ENCODE data around the gene STAT3.
"Not testable (repeated sequence)": the region's sequence is repeated elsewhere in the genome, so short reads cannot be mapped to it uniquely, and the experiment has no call there.

Gene STAT3

DNA sequence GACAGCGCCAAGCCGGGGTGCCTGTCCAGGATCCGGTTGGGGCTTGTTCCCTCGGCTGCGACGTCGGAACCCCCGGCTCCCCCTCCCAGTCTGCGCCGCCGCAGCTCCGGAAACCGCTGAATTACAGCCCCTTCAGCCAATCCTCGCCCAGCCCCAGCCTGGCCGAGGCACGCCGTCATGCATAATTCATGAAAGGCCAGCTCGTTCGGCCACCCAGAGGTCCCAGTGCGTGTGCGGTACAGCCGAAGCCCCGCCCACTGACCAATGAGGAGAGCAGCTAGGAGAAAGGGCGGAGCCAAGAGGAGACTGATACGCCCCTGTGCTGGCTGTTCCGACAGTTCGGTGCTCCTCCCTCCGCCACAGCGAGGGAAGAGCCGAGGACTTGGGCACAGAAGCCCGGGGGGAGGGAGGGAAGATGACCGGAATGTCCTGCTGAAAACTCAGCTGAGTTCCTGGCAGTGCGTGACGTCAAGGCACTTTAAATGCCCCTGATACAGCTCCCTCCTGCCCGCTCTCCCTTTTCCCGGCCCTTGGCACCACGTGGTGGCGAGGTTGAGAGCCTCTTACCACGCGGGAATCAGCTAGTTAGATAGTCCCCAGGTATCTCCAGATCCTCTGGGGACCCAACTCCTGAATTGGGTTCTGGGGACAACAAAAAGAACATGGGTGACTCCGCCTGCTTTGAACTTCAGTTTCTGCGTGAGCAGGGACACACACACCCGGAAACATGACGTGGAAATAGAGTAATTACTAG lies at the start of gene STAT3:
STAT3 (minus strand) TSS at position 62 of the 754 bp plus-strand sequence. CDS start 39,926 bp downstream, outside the sequence.
- peak; percentile 100 for DNase-seq (ENCODE audit: low read depth)

DNA sequence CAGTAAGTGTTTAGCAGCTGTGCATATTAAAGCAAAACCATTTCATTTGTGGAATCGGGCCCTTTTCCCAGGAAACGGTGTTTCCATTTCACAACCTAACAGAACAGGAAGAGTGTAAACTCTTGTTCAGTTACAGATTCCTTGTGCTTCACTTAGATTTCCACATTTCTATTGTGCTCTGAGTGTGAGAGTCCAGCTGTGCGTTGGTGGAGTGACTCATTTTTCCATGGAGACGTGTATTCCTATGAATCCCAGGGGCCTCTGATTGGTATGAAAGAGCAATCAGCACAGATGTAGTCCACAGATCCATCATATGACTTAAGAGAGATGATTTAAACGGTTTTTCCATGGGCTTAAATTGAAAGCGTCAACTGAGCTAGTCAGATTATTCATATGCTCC lies 48.1 kb upstream of the STAT3 start:
- DNase-seq (ENCODE audit: low read depth) = no peak

DNA sequence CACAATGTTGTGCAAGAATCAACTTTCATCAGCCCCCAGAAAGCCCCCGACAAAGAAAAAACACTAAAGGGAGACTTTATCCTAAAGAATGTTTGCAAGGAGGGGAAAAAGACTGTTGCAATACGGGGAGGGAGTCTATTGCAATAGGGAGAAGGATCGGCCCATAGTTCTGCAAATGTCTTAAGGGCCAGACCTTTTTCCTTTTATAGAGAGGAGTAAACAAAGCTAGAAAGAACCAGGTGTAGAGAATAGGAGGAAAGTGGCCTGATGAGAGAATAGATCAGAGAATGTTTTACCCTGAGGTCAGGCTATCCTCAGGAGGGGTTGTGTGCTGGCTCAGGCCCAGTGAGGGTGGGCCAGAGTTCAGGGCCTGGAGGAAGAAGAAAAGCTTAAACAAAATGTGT lies 43.5 kb upstream of the STAT3 start:
- DNase-seq (ENCODE audit: low read depth) = no peak

DNA sequence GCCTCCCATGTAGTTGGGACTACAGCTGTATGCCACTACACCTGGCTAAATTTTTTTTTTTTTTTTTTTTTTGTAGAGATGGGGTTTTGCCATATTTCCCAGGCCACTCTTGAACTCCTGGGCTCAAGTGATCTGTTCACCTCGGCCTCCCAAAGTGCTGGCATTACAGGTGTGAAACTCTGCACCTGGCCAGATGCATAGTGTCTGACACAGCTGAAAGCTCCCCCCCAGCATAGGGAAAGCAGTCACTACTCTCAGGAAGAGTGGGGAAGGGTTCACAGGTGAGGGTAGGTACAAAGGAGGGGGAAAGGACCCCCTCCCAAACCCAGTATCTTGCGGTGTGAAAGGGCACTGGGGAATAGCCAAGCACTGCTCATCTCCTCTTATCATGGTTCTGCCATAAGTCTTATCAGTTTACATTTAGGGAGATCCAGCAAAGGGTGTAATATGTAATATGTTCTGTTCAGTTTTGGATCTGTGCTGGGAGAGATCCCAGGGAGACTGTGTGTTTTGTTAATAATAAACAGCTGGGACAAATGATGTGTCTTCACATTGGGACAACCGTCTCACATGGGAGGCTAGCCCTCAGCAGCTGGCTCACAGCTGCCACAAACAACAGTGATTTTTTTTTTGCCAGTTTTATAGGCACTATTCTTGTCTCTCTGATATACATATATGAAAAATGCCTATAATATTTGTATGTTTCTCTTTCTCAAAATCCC lies 41.6 kb upstream of the STAT3 start:
- no peak for DNase-seq (ENCODE audit: low read depth)

DNA sequence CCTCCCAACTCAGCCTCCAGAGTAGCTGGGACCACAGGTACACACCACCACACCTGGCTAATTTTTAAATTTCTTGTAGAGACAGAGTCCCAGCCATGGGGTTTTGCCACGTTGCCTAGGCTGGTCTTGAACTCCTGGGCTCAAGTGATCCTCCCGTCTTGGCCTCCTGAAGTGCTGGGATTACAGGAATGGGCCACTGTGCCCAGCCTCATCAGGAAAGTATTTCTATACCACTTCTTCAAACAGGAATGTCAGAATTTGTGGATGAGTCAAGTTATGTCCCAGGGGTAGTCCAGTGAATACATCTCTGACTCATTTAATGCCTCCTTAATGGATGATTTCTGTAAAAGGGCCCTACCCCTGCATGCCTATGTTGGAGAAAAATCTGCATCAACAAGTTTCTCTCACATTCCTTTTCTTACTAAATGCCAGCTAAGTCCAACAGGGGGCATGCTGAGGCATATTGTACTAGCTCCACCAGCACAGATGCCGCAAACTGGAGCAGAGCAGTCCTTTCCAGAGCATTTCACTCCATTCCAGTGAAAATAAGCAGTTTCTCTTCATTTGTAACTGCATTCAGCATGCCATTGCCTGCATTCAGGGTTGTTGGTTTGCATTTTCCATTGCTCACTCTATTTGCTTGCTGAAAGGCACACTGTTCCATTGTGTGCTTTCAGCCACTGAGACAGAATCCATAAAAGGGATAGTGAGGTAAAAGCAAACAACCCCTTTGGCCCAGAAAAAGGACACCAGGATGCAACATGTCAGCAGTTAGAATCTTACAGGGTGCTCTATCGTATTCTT lies 40.1 kb upstream of the STAT3 start:
- no peak for DNase-seq (ENCODE audit: low read depth)

DNA sequence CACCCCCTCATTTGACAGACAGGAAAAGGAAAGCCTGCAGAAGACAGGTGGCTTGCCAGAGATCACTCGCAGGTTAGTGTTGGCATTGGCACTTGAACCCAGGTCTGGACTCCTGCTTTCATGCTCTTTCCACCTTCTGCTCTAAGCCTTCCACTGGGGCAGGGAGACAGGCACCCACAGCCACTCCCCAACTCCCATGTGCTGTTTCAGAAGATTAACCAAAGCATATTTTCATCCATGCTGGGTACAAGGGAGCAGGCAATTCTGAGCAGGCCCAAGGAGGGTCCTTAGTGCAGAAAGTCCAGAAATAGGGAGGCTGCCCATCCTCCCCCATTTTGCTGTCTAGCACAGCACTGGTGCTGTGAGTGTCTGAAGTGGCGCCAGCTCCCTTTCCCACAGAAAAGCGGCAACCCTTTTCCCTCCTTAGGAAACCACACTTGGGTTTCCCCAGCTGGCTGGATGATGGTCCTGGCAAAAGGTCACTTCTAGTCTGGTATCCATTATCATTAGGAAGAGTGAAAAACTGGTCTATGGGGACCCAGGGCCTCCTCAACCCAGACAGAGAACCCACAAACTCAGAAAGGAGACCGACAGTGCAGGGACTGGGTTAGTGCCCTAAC lies 36.9 kb upstream of the STAT3 start:
- DNase-seq (ENCODE audit: low read depth) = no peak

DNA sequence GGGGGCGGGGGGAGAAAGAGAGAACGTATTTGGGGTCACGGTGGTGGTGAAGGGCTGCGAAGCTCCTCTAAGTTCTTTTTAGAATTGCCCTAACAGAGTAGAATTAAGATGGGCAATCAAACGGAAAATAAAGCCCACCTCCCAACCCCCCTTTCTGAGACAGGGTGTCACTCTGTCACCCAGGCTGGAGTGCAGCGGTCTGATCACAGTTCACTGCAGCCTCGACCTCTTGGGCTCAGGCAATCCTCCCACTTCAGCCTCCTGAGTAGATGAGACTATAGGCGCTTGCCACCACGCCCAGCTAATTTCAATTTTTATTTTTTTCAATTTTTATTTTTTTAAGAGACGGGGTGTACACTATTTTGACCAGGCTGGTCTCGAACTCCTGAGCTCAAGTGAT lies 35.5 kb upstream of the STAT3 start:
- no peak for DNase-seq (ENCODE audit: low read depth)

DNA sequence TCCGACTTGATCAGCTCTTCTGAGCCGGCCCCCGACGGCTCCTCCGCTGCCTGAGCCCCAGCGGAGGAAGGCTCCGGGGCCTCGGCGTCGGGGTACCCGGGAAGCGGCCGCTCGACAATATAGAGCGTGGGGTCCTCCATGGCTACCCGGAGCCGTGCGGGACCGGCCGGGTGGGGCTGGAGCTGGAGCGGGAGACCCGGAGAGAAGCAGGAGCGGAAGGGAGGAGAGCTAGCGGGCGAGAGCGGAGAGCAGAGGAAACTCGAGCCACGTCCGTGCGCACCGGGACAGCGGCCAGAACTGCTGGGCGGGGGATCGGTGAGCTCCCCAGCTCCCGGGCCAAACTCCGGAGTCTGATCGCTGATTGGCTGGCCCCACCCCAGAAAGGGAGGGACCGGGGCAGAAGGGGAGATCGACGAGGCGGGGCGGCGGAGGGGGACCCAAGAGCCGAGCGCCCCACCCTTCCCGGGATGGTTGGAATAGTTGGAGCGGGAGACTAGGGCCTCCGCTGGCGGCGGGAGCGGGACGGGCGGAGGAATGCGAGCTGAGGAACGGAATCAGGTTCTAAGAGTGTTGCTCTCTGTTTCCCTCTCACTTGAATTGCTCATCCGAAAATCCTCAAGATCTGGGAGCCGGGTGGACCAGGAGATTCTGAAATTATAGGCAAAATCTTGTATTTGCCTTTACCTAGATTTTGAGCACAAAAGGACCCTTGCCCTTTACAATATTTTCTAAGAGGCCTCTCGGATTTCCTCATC lies 34.9 kb upstream of the STAT3 start, which contains the start of gene CAVIN1:
CAVIN1 (minus strand) TSS at position 299 of the 755 bp plus-strand sequence; CDS start at position 140, 159 bp downstream.
- DNase-seq (ENCODE audit: low read depth) = no peak

DNA sequence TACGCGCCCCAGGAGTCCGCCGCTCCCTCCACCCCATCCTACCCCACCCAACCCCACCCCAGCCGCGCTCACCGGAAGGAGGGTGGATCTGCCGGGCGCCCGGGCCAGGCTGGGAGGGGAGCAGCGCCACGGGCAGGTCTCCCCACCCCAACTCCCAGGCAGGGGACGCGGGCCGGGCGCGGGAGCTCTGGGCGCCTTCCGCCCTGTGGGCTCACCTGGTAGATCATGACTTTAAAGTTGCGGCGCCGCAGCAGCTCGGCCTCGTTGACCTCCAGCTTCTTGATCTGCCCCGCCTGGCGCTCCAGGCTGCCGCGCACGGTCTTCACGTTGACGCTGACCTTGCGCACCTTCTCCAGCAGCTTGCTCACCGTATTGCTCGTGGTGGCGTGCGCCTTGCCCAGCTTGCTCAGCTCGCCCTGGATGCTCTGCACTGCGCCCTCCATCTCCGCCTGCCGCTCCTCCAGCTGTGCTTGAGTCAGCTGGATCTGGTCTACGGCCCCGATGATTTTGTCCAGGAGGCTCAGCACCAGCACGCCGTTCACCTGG lies 34.2 kb upstream of the STAT3 start:
- DNase-seq (ENCODE audit: low read depth) = no peak

DNA sequence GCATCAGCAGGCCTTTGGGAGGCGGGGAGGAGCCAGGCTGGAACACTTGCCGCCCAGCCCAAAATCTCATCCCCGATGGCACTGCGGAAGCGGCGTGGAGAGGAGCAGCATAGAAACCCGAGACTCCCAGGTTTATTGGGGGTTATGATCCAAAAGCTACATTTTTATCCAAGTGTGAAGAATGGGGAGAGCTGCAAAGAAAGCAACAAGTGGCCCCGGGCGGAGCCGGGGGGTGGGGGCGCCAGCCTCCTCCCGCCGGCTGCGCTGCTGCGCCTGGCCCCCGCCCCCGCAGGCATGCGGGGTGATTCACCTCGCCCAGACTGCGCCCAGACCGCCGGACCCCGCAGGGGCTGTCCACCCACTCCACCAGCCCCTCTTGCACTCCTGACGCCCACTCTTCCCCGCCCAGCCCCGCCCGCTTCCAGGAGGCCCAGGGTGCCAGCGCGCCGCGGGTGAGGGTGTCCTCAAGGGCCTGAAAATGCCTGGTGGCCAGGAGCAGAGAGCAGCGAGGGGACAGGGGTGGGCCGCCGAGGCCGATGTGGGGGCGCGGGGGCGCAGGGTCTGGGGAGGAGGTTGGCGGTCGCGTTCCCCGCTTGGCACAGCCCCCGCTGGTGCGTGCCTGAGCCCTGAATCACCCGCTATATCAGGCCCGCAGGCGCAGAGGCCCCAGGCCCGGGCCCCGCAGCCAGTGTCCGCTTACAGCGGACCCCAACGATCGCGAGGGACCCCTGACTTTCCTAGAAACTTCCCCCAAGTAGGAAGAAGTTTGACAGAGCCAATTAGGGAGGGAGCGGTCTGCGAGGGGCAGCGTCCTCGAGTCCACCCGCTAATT lies 33.5 kb upstream of the STAT3 start:
- DNase-seq (ENCODE audit: low read depth) = no peak

DNA sequence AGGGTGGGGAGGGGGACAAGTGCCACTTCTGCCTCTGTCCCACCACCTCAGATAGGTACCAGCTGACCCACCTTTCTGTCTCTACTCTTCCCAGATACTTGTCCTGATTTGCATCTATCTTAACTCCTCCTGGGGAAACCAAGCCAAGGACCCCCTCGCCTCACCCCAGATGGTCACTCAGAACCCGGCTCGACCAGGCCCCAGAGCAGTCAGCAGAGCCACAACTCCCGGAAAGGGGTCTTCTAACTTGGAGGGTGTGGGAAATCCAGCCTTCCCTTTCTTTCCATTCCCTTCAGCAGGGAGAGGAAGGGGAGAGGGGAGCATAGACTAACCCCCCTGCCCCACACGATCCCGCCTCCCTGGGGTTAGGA lies 32.9 kb upstream of the STAT3 start:
- DNase-seq (ENCODE audit: low read depth) = no peak

DNA sequence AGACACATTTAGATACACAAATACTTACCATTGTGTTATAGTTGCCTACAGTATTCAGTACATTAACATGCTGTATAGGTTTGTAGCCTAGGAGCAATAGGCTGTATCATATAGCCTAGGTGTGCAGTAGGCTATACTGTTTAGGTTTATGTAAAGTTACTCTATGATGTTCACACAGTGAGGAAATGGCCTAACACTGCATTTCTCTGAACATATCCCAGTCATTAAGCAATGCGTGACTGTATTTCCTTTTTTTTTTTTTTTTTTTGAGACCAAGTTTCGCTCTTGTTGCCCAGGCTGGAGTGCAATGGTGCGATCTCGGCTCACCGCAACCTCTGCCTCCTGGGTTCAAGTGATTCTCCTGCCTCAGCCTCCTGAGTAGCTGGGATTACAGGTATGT lies 29.7 kb upstream of the STAT3 start:
- DNase-seq (ENCODE audit: low read depth) = not testable (repeated sequence)

DNA sequence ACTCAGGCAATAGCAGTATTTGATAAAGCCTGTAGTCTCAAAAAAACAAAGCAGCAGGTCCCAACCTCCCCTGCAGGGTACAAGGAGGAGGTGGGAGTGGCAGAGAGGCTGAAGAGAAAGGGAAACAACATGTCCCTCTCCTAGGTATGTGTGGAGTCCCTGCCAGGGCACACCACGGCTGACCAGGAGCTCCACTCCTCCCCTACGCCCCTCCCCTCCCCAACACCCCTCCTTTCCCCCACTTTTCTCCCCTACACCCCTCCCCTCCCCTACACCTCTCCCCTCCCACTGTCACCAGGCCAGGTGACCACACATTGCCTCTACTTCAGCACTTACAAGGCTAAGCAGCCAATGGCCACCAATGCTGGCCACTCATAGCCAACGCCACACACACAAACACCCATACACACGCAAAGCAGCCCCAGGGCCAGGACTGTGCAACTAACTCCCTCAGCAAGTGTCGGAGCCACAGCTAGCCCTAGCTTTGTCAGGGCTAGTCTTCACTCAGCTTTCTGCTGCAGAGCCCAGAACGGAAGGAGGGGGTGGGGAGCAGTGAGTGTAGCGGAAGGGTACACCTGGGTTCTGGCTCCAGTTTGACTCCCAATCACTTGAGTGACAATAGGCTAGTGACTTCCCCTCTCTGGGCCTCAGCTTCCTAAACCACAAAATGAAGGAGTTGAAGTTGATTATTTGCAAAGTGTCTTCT lies 26.6 kb upstream of the STAT3 start:
- no peak for DNase-seq (ENCODE audit: low read depth)

DNA sequence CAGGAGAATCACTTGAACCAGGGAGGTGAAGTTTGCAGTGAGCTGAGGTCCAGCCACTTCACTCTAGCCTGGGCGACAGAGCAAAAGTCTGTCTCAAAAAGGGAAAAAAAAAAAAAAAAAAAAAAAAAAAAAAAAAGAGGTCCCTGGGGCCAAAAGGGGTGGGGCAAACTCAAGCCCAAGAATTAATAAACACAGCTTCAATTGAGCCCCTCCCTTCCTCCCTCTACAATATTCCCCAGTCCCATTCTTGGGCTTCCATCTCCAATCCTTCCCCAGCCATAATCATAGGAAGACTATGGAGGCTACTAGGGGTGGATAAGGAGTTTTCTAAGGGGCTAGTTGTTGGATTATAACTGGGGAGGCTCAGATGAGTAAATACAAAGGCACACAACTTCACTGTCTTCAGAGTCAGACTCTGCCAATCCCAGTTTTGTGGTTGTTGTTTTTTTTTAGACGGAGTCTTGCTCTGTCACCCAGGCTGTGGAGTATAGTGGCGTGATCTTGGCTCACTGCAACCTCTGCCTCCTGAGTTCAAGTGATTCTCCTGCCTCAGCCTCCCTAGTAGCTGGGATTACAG lies 25.3 kb upstream of the STAT3 start:
- DNase-seq (ENCODE audit: low read depth) = no peak

DNA sequence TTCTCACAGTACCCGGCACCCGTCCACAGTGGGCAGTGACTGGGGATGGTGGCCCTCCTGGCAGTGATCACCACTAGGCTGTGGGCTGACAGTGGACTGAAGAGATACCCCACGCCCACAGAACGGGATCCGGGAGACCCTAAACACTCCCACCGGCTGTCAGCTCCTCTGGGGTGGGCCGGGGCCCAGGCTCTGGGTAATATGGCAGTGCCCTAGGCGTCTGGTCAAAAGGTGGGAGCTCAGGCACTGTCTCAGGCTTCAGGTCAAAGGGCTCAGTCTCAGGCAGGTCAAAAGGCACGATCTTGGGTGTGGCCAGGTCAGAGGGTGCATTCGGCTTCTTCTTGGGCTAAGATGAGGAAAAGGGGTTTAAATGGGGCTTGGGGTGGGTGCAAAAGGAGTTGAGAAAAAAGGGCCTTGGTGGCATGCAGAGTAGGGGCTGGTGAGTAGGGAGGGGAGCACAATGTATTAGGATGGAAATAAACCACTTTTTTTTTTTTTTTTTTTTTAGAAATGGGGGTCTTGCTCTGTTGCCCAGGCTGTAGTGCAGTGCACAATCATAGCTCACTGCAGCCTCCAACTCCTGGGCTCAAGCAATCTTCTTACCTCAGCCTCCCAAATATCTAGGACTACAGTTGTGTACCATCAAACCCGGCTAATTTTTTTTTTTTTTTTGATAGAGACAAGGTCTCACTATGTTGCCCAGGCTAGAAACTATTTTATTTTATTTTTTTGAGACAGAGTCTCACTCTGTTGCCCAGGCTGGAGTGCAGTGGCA lies 23.9 kb upstream of the STAT3 start:
- DNase-seq (ENCODE audit: low read depth) = no peak

DNA sequence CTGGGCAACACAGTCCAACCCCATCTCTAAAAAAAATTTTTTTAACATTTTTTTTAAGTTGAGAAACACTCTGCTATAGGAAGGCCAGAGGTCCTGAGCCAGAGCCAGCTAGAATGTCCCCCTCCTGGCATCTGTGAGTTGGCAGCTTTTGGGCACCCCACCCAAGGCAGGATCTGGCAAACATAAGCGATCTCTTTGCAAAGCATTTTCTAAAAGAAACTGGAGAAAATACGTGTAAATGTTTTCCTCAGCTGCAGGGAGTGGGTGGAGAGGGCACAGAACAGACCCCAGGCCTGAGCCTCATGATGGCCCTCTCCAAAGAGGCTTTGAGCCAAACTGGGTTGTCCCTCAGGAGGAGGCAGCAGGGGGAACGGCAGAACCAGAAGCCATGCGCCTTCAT lies 23.1 kb upstream of the STAT3 start:
- no peak for DNase-seq (ENCODE audit: low read depth)

DNA sequence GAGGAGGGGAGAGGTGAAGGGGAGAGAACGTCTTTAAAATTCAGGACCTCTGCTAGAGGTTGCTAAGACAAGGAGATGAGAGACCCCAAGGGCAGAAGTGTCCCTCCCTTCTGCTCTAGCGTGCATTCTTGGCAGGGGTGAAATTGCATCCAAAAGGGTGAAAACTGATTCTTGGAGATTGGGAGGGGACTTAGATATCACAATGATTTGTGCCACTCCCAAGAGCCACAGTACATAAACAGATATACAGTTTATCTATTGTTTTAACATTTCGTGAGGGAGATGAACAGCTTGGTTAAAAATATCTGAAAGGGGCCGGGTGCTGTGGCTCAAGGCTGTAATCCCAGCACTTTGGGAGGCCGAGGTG lies 22.1 kb upstream of the STAT3 start:
- DNase-seq (ENCODE audit: low read depth) = no peak

DNA sequence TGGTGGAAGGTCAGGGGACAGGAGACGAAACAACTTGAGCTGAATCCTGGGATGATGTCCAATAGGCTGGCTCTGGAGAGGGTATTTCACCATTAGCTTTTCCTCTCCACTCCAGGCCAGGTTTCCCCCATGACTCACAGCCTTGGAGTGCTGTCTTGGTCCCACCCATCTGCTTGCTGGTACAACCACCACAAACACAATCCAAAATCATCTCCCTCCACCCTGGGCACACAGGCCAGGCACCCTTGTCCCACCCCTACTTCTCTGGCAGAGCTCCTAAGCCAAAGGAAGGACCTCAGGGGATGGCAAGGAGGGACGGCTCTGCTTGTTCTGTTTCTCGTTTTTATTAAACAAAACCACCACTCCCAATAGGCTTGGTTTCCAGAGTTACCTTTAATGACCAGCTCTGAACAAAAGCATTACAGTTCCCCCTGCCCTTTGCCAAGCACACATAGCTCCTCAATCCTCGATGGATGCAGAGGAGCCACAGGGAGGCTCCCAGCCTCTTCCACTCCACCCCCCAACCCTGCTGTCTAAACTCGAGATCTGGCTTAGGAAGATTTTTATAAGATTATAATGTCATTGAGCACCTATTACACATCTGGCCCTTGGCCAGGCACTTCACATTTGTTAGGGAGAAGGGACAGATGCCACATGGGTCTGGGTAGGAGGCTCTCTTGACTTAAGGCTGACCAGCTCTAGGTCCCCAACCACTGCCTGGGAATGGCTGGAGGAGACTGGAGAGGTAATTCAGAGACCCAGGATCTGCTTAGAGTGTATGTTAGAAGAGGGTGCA lies 21.5 kb upstream of the STAT3 start:
- DNase-seq (ENCODE audit: low read depth) = no peak
